ENCODE results near the gene SAMD4B. TPM values are rescaled to one million over a fixed set of nuclear protein-coding genes. Genes with fewer than 3 reads are reported as not detected.
A peak's percentile ranks its signal among the peaks of the same experiment; 100 is the strongest.

The SAMD4B gene
- total and polyA plus RNA-seq, 2 donors from 2014 or later: 92.9 to 100 TPM

DNA sequence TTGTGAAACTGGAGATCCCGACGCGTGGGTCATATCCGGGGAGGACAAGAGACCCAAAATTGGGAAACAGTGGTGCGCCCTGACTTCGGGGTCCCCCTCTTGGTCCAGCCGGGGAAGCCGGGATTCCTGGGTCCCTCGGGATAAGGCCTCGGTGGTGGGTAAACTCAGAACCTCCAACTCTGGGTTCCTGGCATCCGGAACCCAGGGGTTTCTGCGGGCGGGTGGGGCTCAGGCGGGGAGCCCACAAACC is 65.1 kb downstream of the SAMD4B start:
- H3K9ac ChIP-seq (ENCODE audit: low read length in 3 of 3): peak overlapping the region; percentile 79 to 100 (median 82)
- peak overlapping the region; percentile 97 to 99 for H3K27ac ChIP-seq (ENCODE audit: low read depth in 2 of 2, low read length in 2 of 2)
- intact Hi-C loops (cut with DNase I): no loop called here
- H3K4me3 ChIP-seq (ENCODE audit: low read length in 3 of 3): peak overlapping the region; percentile 86 to 99 (median 96)
- no peaks in the 10 kb centered on the region for H3K27me3 ChIP-seq (ENCODE audit: control insufficient read depth, insufficient read depth, low read length)
- H3K4me1 ChIP-seq (ENCODE audit: control insufficient read depth in 2 of 3, insufficient read depth in 2 of 3, low read depth in 1 of 3, low read length in 3 of 3): peaks cover 14 to 27% (median 24%) of the 10 kb centered on the region in 3 donors
- peaks cover 0 to 22% (median 6%) of the 10 kb centered on the region in 3 donors for H3K36me3 ChIP-seq (ENCODE audit: control insufficient read depth in 2 of 3, insufficient read depth in 3 of 3, low read length in 3 of 3)
- TF ChIP-seq, protein P1, sequence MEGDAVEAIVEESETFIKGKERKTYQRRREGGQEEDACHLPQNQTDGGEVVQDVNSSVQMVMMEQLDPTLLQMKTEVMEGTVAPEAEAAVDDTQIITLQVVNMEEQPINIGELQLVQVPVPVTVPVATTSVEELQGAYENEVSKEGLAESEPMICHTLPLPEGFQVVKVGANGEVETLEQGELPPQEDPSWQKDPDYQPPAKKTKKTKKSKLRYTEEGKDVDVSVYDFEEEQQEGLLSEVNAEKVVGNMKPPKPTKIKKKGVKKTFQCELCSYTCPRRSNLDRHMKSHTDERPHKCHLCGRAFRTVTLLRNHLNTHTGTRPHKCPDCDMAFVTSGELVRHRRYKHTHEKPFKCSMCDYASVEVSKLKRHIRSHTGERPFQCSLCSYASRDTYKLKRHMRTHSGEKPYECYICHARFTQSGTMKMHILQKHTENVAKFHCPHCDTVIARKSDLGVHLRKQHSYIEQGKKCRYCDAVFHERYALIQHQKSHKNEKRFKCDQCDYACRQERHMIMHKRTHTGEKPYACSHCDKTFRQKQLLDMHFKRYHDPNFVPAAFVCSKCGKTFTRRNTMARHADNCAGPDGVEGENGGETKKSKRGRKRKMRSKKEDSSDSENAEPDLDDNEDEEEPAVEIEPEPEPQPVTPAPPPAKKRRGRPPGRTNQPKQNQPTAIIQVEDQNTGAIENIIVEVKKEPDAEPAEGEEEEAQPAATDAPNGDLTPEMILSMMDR (IDR thresholded peaks at IDR 0.05; ENCODE audit: borderline replicate concordance, extremely low read depth, insufficient read depth): no peak
- DNase-seq (peak in 1 of 5 donors; percentile 72), FAIRE-seq (no peak)
- H3K9me3 ChIP-seq (ENCODE audit: control insufficient read depth in 2 of 3, insufficient read depth in 1 of 3, low read length in 3 of 3): no peaks in the 10 kb centered on the region

DNA sequence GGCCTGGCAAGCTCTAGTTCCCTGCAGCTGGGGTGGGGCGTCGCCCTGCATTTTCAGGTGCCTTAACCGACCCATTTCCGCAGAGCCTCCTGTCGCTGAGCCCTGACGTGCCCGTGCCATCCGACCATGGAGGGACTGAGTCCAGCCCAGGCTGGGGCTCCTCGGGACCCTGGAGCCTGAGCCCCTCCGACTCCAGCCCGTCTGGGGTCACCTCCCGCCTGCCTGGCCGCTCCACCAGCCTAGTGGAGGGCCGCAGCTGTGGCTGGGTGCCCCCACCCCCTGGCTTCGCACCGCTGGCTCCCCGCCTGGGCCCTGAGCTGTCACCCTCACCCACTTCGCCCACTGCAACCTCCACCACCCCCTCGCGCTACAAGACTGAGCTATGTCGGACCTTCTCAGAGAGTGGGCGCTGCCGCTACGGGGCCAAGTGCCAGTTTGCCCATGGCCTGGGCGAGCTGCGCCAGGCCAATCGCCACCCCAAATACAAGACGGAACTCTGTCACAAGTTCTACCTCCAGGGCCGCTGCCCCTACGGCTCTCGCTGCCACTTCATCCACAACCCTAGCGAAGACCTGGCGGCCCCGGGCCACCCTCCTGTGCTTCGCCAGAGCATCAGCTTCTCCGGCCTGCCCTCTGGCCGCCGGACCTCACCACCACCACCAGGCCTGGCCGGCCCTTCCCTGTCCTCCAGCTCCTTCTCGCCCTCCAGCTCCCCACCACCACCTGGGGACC is 65.6 kb downstream of the SAMD4B start:
- H3K9me3 ChIP-seq (ENCODE audit: control insufficient read depth in 2 of 3, insufficient read depth in 1 of 3, low read length in 3 of 3): no peaks in the 10 kb centered on the region
- peaks cover 0 to 22% (median 6%) of the 10 kb centered on the region in 3 donors for H3K36me3 ChIP-seq (ENCODE audit: control insufficient read depth in 2 of 3, insufficient read depth in 3 of 3, low read length in 3 of 3)
- H3K9ac ChIP-seq (ENCODE audit: low read length in 3 of 3): peak overlapping the region; percentile 79 to 100 (median 95)
- H3K4me3 ChIP-seq (ENCODE audit: low read length in 3 of 3): peak overlapping the region; percentile 26 to 99 (median 96)
- peak overlapping the region; percentile 97 to 99 for H3K27ac ChIP-seq (ENCODE audit: low read depth in 2 of 2, low read length in 2 of 2)
- TF ChIP-seq, protein P1 (IDR thresholded peaks at IDR 0.05; ENCODE audit: borderline replicate concordance, extremely low read depth, insufficient read depth): no peak
- FAIRE-seq: no peak
- H3K27me3 ChIP-seq (ENCODE audit: control insufficient read depth, insufficient read depth, low read length): no peaks in the 10 kb centered on the region
- intact Hi-C loops (cut with DNase I): no loop called here
- peaks cover 14 to 26% (median 24%) of the 10 kb centered on the region in 3 donors for H3K4me1 ChIP-seq (ENCODE audit: control insufficient read depth in 2 of 3, insufficient read depth in 2 of 3, low read depth in 1 of 3, low read length in 3 of 3)
- DNase-seq: peak in 4 of 5 donors; percentile 51 to 92 (median 61)

DNA sequence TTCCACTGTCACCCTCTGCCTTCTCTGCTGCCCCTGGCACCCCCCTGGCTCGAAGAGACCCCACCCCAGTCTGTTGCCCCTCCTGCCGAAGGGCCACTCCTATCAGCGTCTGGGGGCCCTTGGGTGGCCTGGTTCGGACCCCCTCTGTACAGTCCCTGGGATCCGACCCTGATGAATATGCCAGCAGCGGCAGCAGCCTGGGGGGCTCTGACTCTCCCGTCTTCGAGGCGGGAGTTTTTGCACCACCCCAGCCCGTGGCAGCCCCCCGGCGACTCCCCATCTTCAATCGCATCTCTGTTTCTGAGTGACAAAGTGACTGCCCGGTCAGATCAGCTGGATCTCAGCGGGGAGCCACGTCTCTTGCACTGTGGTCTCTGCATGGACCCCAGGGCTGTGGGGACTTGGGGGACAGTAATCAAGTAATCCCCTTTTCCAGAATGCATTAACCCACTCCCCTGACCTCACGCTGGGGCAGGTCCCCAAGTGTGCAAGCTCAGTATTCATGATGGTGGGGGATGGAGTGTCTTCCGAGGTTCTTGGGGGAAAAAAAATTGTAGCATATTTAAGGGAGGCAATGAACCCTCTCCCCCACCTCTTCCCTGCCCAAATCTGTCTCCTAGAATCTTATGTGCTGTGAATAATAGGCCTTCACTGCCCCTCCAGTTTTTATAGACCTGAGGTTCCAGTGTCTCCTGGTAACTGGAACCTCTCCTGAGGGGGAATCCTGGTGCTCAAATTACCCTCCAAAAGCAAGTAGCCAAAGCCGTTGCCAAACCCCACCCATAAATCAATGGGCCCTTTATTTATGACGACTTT is 66.4 kb downstream of the SAMD4B start:
- Histone ChIP-seq H3K9me3 (ENCODE audit: control insufficient read depth in 2 of 3, insufficient read depth in 1 of 3, low read length in 3 of 3) (no peaks in the 10 kb centered on the region), H3K36me3 (ENCODE audit: control insufficient read depth in 2 of 3, insufficient read depth in 3 of 3, low read length in 3 of 3) (peaks cover 0 to 22% (median 6%) of the 10 kb centered on the region in 3 donors), H3K27ac (ENCODE audit: low read depth in 2 of 2, low read length in 2 of 2) (peak overlapping the region; percentile 97 to 99), H3K9ac (ENCODE audit: low read length in 3 of 3) (peak overlapping the region; percentile 13 to 100 (median 95)), H3K4me3 (ENCODE audit: low read length in 3 of 3) (peak overlapping the region; percentile 33 to 99 (median 96)), H3K4me1 (ENCODE audit: control insufficient read depth in 2 of 3, insufficient read depth in 2 of 3, low read depth in 1 of 3, low read length in 3 of 3) (peaks cover 14 to 27% (median 26%) of the 10 kb centered on the region in 3 donors), H3K27me3 (ENCODE audit: control insufficient read depth, insufficient read depth, low read length) (no peaks in the 10 kb centered on the region)
- TF ChIP-seq, protein P1 (IDR thresholded peaks at IDR 0.05; ENCODE audit: borderline replicate concordance, extremely low read depth, insufficient read depth): no peak
- DNase-seq (peak in 3 of 5 donors; percentile 10 to 60 (median 31)), FAIRE-seq (no peak)
- intact Hi-C loops (cut with DNase I): no loop called here
